GM23338 (cell line): ENCODE data around the gene XPO6. TPM values are rescaled to one million over a fixed set of nuclear protein-coding genes. Genes with fewer than 3 reads are reported as not detected.

Experiments
- ATAC-seq: fragments of 200-7000 bp; cut with Tn5 transposase; 3 replicates; pipeline ENCODE4 v1.9.1; 2020
- DNase-seq: peaks from one replicate; pipeline ENCODE4 v3.0.0-alpha.2; 2015; ENCODE audit warnings: low spot score
- H2AFZ ChIP-seq: fragments of 200-600 bp; sonication (generic); 2 replicates; pipeline ENCODE4 v1.8.0; 2016; ENCODE audit warnings: antibody characterized with exemption, mild to moderate bottlenecking, moderate library complexity
- H3F3A ChIP-seq: fragments of 200-600 bp; sonication (generic); replicated peaks from 2 replicates; pipeline ENCODE4 v1.8.0; 2017; ENCODE audit warnings: antibody characterized with exemption, mixed run types, low read depth
- H3K27ac ChIP-seq: fragments of 200-600 bp; sonication (generic); 2 replicates; pipeline ENCODE4 v1.6.1; 2016; ENCODE audit warnings: low read depth
- H3K27me3 ChIP-seq: fragments of 200-600 bp; sonication (generic); 2 replicates; pipeline ENCODE4 v1.8.0; 2016; ENCODE audit warnings: mild to moderate bottlenecking, mixed run types, moderate library complexity; ENCODE audit not compliant: insufficient read depth
- H3K36me3 ChIP-seq: fragments of 200-600 bp; sonication (generic); 2 replicates; pipeline ENCODE4 v1.8.0; 2016; ENCODE audit warnings: mild to moderate bottlenecking; ENCODE audit not compliant: insufficient read depth
- H3K4me1 ChIP-seq: fragments of 200-600 bp; sonication (generic); 2 replicates; pipeline ENCODE4 v1.8.0; 2016; ENCODE audit warnings: mild to moderate bottlenecking, moderate library complexity; ENCODE audit not compliant: insufficient read depth
- H3K4me2 ChIP-seq: fragments of 200-600 bp; sonication (generic); 2 replicates; pipeline ENCODE4 v1.7.1; 2017; ENCODE audit warnings: mixed run types
- H3K4me3 ChIP-seq: fragments of 200-600 bp; sonication (generic); 2 replicates; pipeline ENCODE4 v1.6.1; 2016; ENCODE audit warnings: mixed run types
- H3K79me2 ChIP-seq: fragments of 200-600 bp; sonication (generic); replicated peaks from 2 replicates; pipeline ENCODE4 v1.8.0; 2017; ENCODE audit warnings: mild to moderate bottlenecking; ENCODE audit not compliant: insufficient read depth
- H3K9me2 ChIP-seq: fragments of 200-600 bp; sonication (generic); 2 replicates; pipeline ENCODE4 v1.8.0; 2017; ENCODE audit not compliant: insufficient read depth
- H4K20me1 ChIP-seq: fragments of 200-600 bp; sonication (generic); replicated peaks from 2 replicates; pipeline ENCODE4 v1.8.0; 2017; ENCODE audit warnings: mild to moderate bottlenecking; ENCODE audit not compliant: insufficient read depth
- H3K27ac Mint-ChIP-seq: 2 replicates; pipeline ENCODE4 v1.8.0; 2020; ENCODE audit warnings: inconsistent platforms, mild to moderate bottlenecking, moderate library complexity, mixed read lengths
- H3K27me3 Mint-ChIP-seq: 3 replicates; pipeline ENCODE4 v1.8.0; 2022; ENCODE audit warnings: low read depth, mild to moderate bottlenecking, moderate library complexity, mixed read lengths, inconsistent platforms; ENCODE audit not compliant: insufficient read depth, poor library complexity
- H3K36me3 Mint-ChIP-seq: 3 replicates; pipeline ENCODE4 v1.8.0; 2021; ENCODE audit warnings: low read depth, mild to moderate bottlenecking, inconsistent platforms, moderate library complexity, mixed read lengths
- H3K4me1 Mint-ChIP-seq: 3 replicates; pipeline ENCODE4 v1.8.0; 2020; ENCODE audit warnings: mild to moderate bottlenecking, inconsistent platforms, mixed read lengths
- H3K4me3 Mint-ChIP-seq: 3 replicates; pipeline ENCODE4 v1.8.0; 2021; ENCODE audit warnings: moderate library complexity, mild to moderate bottlenecking, inconsistent platforms, mixed read lengths
- H3K9me3 Mint-ChIP-seq: 3 replicates; pipeline ENCODE4 v1.8.0; 2020; ENCODE audit warnings: moderate library complexity, mild to moderate bottlenecking, inconsistent platforms, mixed read lengths
- CREB1 ChIP-seq: fragments of 250-450 bp; sonication (Bioruptor Pico); IDR thresholded peaks from 2 replicates; pipeline ENCODE4 v1.5.0; 2020; ENCODE audit warnings: low read depth, mild to moderate bottlenecking, moderate library complexity
- EZH2 ChIP-seq: fragments of 200-600 bp; sonication (generic); IDR thresholded peaks from one replicate; pipeline ENCODE4 v1.8.0; 2017; ENCODE audit warnings: antibody characterized with exemption, mild to moderate bottlenecking, low read depth; ENCODE audit not compliant: unreplicated experiment
- EZH2phosphoT487 ChIP-seq: fragments of 200-600 bp; sonication (generic); IDR thresholded peaks from one replicate; pipeline ENCODE4 v1.8.1; 2018; ENCODE audit warnings: antibody characterized with exemption; ENCODE audit not compliant: unreplicated experiment
- JUNB ChIP-seq: IDR thresholded peaks from one replicate; pipeline ENCODE4 v1.6.1; 2016; ENCODE audit warnings: antibody characterized with exemption; ENCODE audit not compliant: unreplicated experiment
- NANOG ChIP-seq: IDR thresholded peaks from 2 replicates; pipeline ENCODE4 v1.6.1; 2016; ENCODE audit warnings: antibody characterized with exemption, borderline replicate concordance
- POLR2AphosphoS5 ChIP-seq: IDR thresholded peaks from 2 replicates; pipeline ENCODE4 v1.6.1; 2016; ENCODE audit warnings: antibody characterized with exemption, low read depth
- STAT1 ChIP-seq: IDR thresholded peaks from one replicate; pipeline ENCODE4 v1.6.1; 2016; ENCODE audit warnings: antibody characterized with exemption; ENCODE audit not compliant: unreplicated experiment
- ZNF114 ChIP-seq: fragments of 250-450 bp; sonication (Bioruptor Pico); IDR thresholded peaks from 2 replicates; pipeline ENCODE4 v1.5.0; 2020; ENCODE audit warnings: mild to moderate bottlenecking, moderate library complexity
- ZNF331 ChIP-seq: fragments of 250-450 bp; sonication (Bioruptor Pico); IDR thresholded peaks from 2 replicates; pipeline ENCODE4 v1.5.0; 2020; ENCODE audit warnings: low read depth, mild to moderate bottlenecking, moderate library complexity
- ZNF462 ChIP-seq: fragments of 250-450 bp; sonication (Bioruptor Pico); IDR thresholded peaks from 2 replicates; pipeline ENCODE4 v1.5.0; 2020; ENCODE audit warnings: mild to moderate bottlenecking, moderate library complexity
- polyA plus RNA-seq: library from polyadenylated mRNA; unstranded; fragments of >200 nt; fragmentation: Nextera tagmentation; extraction: Ambion mirVana; gene quantifications from 2 replicates; pipeline ENCODE4 v1.2.1, GENCODE V29; 2016
- total RNA-seq: library from RNA; depleted of rRNA; stranded (reverse); fragments of >200 nt; shearing (Covaris generic); gene quantifications from 2 replicates; pipeline ENCODE4 v1.2.3, GENCODE V29; 2014
- TF ChIP-seq, protein P1 (sequence below): IDR thresholded peaks from 2 replicates; pipeline ENCODE4 v1.6.1; 2016; ENCODE audit warnings: antibody characterized with exemption
- TF ChIP-seq, protein P2 (sequence below): IDR thresholded peaks from one replicate; pipeline ENCODE4 v1.6.1; 2018; ENCODE audit warnings: antibody characterized with exemption; ENCODE audit not compliant: unreplicated experiment
- TF ChIP-seq, protein P3 (sequence below), 2 experiments: fragments of 200-600 bp in 1 of 2; sonication (generic) in 1 of 2; conservative IDR thresholded peaks; 2 replicates each; pipeline versions ENCODE4 v1.5.1 to v1.6.1; 2016 to 2017; ENCODE audit warnings: antibody characterized with exemption in 2 of 2, low read depth in 2 of 2, mild to moderate bottlenecking in 2 of 2, moderate library complexity in 1 of 2

The XPO6 gene
- total and polyA plus RNA-seq, 2 experiments from 2014 or later, result 83.9 to 178 TPM

DNA sequence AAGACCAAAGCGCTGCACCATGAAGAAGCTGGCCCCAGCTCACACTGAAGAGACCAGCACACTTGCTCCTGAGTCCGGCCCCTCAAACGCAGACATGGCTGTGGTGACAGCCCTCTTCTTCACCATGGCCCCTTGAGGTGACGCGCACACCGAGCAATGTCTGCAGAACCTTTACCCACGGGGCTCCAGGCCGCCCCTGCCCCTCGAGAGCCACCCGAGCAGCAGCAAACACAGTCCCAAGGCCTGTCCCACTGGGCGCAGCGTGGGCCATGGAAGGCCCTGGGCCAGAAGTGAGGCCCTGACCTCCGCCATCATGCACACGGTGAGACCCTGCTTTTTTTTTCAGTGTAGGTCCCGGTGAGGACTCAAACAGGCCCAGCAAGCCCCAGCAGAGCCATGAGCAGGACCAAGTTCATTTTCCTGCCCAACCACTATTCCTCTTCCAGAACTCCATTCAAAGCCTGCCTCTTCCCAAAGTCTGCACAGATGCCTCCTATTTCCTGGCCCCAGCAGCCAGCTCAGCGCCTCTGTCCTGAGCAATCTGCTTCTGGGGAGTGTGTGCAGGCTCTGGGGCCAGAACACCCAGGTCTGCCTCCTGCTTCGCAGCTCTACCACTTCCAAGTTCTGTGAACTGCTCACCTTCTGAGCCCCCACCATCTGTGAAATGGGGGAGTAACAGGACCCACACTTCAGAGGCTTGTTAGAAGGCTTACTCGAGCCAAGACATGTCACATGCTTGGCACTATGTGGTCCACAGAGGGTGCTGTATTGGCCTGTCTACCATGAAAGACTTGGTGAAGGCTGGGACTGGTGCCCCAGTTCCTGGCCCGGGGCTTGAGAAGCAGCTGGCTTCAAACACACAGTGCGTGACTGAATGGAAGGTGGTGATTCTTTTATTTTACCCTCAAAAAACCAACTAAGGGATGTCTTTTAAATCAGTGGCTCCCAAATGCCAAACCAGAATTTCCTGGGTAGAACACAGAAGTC lies 112.5 kb downstream of the XPO6 start:
- H3K9me2 ChIP-seq, result no peaks in the 10 kb centered on the region
- no peak overlapping the region for H3K4me2 ChIP-seq
- H3F3A ChIP-seq, result no peaks in the 10 kb centered on the region
- Mint-ChIP-seq H3K4me1 (no peaks in the 10 kb centered on the region), H3K27me3 (peaks cover 11% of the 10 kb centered on the region), H3K4me3 (no peak overlapping the region), H3K9me3 (no peaks in the 10 kb centered on the region), H3K27ac (no peak overlapping the region), H3K36me3 (peaks cover 63% of the 10 kb centered on the region)
- H3K27me3 ChIP-seq, result no peaks in the 10 kb centered on the region
- ATAC-seq (no peak), DNase-seq (no peak)
- no peak overlapping the region for H3K4me3 ChIP-seq
- peaks cover 16% of the 10 kb centered on the region; the same call in 1 of the 2 replicates for H3K36me3 ChIP-seq
- H3K4me1 ChIP-seq, result 0 out of 2 replicates have a peak, but pooled peaks cover 3% of the 10 kb centered on the region
- peaks cover 6% of the 10 kb centered on the region; the same call in 1 of the 2 replicates for H4K20me1 ChIP-seq
- H3K79me2 ChIP-seq, result no peaks in the 10 kb centered on the region
- no peak overlapping the region for H3K27ac ChIP-seq
- TF ChIP-seq, protein P1, sequence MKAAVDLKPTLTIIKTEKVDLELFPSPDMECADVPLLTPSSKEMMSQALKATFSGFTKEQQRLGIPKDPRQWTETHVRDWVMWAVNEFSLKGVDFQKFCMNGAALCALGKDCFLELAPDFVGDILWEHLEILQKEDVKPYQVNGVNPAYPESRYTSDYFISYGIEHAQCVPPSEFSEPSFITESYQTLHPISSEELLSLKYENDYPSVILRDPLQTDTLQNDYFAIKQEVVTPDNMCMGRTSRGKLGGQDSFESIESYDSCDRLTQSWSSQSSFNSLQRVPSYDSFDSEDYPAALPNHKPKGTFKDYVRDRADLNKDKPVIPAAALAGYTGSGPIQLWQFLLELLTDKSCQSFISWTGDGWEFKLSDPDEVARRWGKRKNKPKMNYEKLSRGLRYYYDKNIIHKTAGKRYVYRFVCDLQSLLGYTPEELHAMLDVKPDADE, result no peak
- TF ChIP-seq, protein P2, sequence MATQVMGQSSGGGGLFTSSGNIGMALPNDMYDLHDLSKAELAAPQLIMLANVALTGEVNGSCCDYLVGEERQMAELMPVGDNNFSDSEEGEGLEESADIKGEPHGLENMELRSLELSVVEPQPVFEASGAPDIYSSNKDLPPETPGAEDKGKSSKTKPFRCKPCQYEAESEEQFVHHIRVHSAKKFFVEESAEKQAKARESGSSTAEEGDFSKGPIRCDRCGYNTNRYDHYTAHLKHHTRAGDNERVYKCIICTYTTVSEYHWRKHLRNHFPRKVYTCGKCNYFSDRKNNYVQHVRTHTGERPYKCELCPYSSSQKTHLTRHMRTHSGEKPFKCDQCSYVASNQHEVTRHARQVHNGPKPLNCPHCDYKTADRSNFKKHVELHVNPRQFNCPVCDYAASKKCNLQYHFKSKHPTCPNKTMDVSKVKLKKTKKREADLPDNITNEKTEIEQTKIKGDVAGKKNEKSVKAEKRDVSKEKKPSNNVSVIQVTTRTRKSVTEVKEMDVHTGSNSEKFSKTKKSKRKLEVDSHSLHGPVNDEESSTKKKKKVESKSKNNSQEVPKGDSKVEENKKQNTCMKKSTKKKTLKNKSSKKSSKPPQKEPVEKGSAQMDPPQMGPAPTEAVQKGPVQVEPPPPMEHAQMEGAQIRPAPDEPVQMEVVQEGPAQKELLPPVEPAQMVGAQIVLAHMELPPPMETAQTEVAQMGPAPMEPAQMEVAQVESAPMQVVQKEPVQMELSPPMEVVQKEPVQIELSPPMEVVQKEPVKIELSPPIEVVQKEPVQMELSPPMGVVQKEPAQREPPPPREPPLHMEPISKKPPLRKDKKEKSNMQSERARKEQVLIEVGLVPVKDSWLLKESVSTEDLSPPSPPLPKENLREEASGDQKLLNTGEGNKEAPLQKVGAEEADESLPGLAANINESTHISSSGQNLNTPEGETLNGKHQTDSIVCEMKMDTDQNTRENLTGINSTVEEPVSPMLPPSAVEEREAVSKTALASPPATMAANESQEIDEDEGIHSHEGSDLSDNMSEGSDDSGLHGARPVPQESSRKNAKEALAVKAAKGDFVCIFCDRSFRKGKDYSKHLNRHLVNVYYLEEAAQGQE, result no peak
- TF ChIP-seq JUNB (no peak), ZNF331 (no peak), EZH2 (no peak), CREB1 (CRISPR knock-in tag) (no peak), STAT1 (no peak), ZNF462 (no peak), NANOG (no peak), POLR2AphosphoS5 (no peak), EZH2phosphoT487 (no peak), ZNF114 (no peak)
- TF ChIP-seq, protein P3, sequence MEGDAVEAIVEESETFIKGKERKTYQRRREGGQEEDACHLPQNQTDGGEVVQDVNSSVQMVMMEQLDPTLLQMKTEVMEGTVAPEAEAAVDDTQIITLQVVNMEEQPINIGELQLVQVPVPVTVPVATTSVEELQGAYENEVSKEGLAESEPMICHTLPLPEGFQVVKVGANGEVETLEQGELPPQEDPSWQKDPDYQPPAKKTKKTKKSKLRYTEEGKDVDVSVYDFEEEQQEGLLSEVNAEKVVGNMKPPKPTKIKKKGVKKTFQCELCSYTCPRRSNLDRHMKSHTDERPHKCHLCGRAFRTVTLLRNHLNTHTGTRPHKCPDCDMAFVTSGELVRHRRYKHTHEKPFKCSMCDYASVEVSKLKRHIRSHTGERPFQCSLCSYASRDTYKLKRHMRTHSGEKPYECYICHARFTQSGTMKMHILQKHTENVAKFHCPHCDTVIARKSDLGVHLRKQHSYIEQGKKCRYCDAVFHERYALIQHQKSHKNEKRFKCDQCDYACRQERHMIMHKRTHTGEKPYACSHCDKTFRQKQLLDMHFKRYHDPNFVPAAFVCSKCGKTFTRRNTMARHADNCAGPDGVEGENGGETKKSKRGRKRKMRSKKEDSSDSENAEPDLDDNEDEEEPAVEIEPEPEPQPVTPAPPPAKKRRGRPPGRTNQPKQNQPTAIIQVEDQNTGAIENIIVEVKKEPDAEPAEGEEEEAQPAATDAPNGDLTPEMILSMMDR (conservative IDR thresholded peaks at IDR 0.05; ENCODE audit: low read depth in 2 of 2), result no peak
- H2AFZ ChIP-seq, result no peak overlapping the region
